HEK293T (cell line): ENCODE measurements around the gene VASH2.

ENCODE experiments used
- BHLHE40 ChIP-seq: fragments of 450-650 bp; IDR thresholded peaks from 2 replicates; pipeline ENCODE4 v1.6.1; 2016; ENCODE audit warnings: mild to moderate bottlenecking, moderate library complexity, borderline replicate concordance
- ELF4 ChIP-seq: fragments of 450-650 bp; IDR thresholded peaks from 2 replicates; pipeline ENCODE4 v1.6.1; 2017; ENCODE audit warnings: antibody characterized with exemption
- FOXM1 ChIP-seq: fragments of 450-650 bp; IDR thresholded peaks from 2 replicates; pipeline ENCODE4 v1.6.1; 2017; ENCODE audit warnings: mild to moderate bottlenecking, borderline replicate concordance
- HDGF ChIP-seq: fragments of 450-650 bp; IDR thresholded peaks from 2 replicates; pipeline ENCODE4 v1.6.1; 2017; ENCODE audit warnings: antibody characterized with exemption, borderline replicate concordance
- L3MBTL2 ChIP-seq: fragments of 450-650 bp; conservative IDR thresholded peaks from 2 replicates; pipeline ENCODE4 v1.6.1; 2016; ENCODE audit warnings: mild to moderate bottlenecking
- NFRKB ChIP-seq: fragments of 450-650 bp; IDR thresholded peaks from 2 replicates; pipeline ENCODE4 v1.6.1; 2016; ENCODE audit warnings: mild to moderate bottlenecking, moderate library complexity
- SP1 ChIP-seq: fragments of 450-650 bp; IDR thresholded peaks from 2 replicates; pipeline ENCODE4 v1.6.1; 2017
- SUZ12 ChIP-seq: fragments of 450-650 bp; IDR thresholded peaks from 2 replicates; pipeline ENCODE4 v1.6.1; 2016; ENCODE audit warnings: mild to moderate bottlenecking
- TARDBP ChIP-seq: fragments of 450-650 bp; IDR thresholded peaks from 2 replicates; pipeline ENCODE4 v1.6.1; 2016

DNA sequence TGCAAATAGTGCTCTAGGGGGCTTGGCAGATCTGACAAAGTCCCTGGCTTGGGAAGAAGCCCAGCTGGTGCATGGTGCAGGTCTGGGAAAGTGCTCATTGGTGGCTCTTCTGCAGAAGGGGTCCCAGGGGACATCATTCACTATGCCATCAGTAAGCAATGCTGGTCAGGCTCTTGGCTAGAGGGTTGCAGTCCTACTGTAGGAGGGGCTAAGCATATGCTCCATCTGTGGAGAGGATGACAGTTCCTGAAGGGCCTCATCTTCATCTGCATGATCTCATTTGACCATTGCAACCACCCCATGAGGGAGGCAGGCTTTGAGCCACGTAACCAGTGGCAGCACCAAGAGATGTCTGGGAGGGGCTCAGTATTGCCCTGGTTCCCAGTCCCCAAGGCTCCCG is 31.5 kb upstream of the VASH2 start:
- no peak for TF ChIP-seq ELF4
- no peak for TF ChIP-seq TARDBP
- TF ChIP-seq SP1 = no peak
- no peak for TF ChIP-seq SUZ12
- TF ChIP-seq HDGF = no peak
- no peak for TF ChIP-seq BHLHE40
- no peak for TF ChIP-seq L3MBTL2
- TF ChIP-seq NFRKB = no peak
- no peak for TF ChIP-seq FOXM1
